GM18499 (cell line): ENCODE measurements around the gene EGFL7.

ENCODE experiments used
- ATAC-seq: cut with Tn5 transposase; IDR thresholded peaks from one replicate; pipeline ENCODE4 v1.9.1; 2021; ENCODE audit warnings: moderate number of reproducible peaks; ENCODE audit not compliant: insufficient read depth, unreplicated experiment

The EGFL7 gene

GRCh38 chr9:136684799-136685198, 22.1 kb downstream of the EGFL7 start:
- no peak for ATAC-seq

GRCh38 chr9:136685216-136685615, 22.5 kb downstream of the EGFL7 start:
- no peak for ATAC-seq

GRCh38 chr9:136685790-136686533, 23.2 kb downstream of the EGFL7 start:
- no peak for ATAC-seq

GRCh38 chr9:136686534-136686793, 23.7 kb downstream of the EGFL7 start:
- no peak for ATAC-seq

GRCh38 chr9:136686794-136687711, 24.3 kb downstream of the EGFL7 start, which contains the start of gene AGPAT2:
Gene AGPAT2 (minus strand): TSS chr9:136687457. CDS start chr9:136687357, 100 bp downstream.
- no peak for ATAC-seq

- ATAC-seq: no peak
Measured at GRCh38 chr9:136687721-136688223, 25.1 kb downstream of the EGFL7 start.

GRCh38 chr9:136688274-136689107, 25.8 kb downstream of the EGFL7 start:
- no peak for ATAC-seq

GRCh38 chr9:136689108-136689460, 26.4 kb downstream of the EGFL7 start:
- ATAC-seq: no peak

- no peak for ATAC-seq
Measured at GRCh38 chr9:136690104-136690805, 27.5 kb downstream of the EGFL7 start.

GRCh38 chr9:136690806-136691261, 28.1 kb downstream of the EGFL7 start:
- no peak for ATAC-seq

DNA sequence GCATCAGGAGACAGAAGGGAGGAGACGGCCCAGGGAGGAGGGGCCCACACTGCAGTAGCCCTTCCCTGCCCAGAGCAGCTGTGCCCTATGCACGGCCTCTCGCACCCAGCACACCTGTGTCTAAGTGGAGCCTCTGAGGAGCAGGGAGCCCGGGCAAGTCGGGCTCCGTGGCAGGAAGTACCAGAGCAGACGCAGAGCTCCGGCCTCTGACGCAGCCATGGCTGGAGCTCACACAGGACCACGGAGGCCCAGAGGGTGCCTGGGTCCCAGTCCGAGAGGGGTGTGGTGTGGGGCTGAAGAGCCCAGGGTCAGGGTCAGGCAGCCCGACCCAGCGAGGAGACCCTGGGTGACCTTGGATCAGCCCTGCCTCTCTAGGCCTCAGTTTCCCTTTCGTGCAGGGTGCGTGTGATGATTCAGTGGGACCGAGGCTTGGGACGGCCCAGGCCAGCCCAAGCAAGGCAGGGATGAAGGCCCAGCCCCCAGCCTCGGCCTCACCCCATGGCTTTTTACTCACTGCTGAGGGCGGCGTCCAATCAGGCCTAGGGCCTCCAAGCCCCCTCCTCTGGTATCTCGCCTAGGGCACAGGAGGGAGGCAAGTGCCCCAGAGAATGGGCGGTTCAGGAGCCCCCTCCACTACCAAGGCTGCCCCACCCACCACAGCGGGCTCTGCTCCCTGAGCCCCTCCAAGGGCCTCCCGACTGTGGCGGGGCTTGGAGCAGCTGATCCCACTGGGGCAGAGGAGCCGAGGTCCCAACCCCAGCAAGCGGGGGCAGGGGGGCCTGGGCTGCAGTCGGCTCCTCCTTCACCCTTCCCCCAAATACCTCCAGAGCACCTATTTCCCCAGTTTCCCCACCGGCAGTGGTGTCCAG, 28.8 kb downstream of the EGFL7 start:
- ATAC-seq: no peak

- no peak for ATAC-seq
Measured at GRCh38 chr9:136692185-136693134, 29.7 kb downstream of the EGFL7 start.

- ATAC-seq: no peak
Measured at GRCh38 chr9:136693135-136693489, 30.4 kb downstream of the EGFL7 start.

- ATAC-seq: no peak
Measured at GRCh38 chr9:136693490-136694162, 30.9 kb downstream of the EGFL7 start.

GRCh38 chr9:136694163-136694871, 31.6 kb downstream of the EGFL7 start:
- no peak for ATAC-seq

- ATAC-seq: no peak
Measured at GRCh38 chr9:136694872-136695247, 32.1 kb downstream of the EGFL7 start.

- no peak for ATAC-seq
Measured at GRCh38 chr9:136695435-136695895, 32.7 kb downstream of the EGFL7 start.
